Liver (tissue), 3 donors: Measurements from ENCODE around the gene IWS1.

Experiments used
- CTCF ChIP-seq: fragments of 150-350 bp; IDR thresholded peaks from 2 replicates; pipeline ENCODE4 v1.5.1; 2017; ENCODE audit warnings: improper control_type of control experiment, low read depth, low read length; ENCODE audit not compliant: missing input control
- FOXA1 ChIP-seq: IDR thresholded peaks from 2 replicates; pipeline ENCODE4 v1.6.1; 2016; ENCODE audit warnings: antibody characterized with exemption
- GABPA ChIP-seq, 2 donors: IDR thresholded peaks in 1 of 2; conservative IDR thresholded peaks in 1 of 2; 2 replicates each; pipeline ENCODE4 v1.6.1; 2016; ENCODE audit warnings: antibody characterized with exemption in 2 of 2, mild to moderate bottlenecking in 1 of 2, moderate library complexity in 1 of 2
- HNF4A ChIP-seq, 2 donors: conservative IDR thresholded peaks; 2 replicates each; pipeline ENCODE4 v1.6.1; 2016; ENCODE audit warnings: antibody characterized with exemption in 2 of 2, mild to moderate bottlenecking in 2 of 2
- HNF4G ChIP-seq: IDR thresholded peaks from 2 replicates; pipeline ENCODE4 v1.6.1; 2016; ENCODE audit warnings: antibody characterized with exemption
- NR2F2 ChIP-seq: IDR thresholded peaks from 2 replicates; pipeline ENCODE4 v1.6.1; 2016; ENCODE audit warnings: antibody characterized with exemption
- RAD21 ChIP-seq, 2 donors: IDR thresholded peaks; 2 replicates each; pipeline ENCODE4 v1.6.1; 2016; ENCODE audit warnings: antibody characterized with exemption in 2 of 2, mild to moderate bottlenecking in 2 of 2
- REST ChIP-seq: IDR thresholded peaks from 2 replicates; pipeline ENCODE4 v1.6.1; 2016; ENCODE audit warnings: antibody characterized with exemption, mild to moderate bottlenecking
- RXRA ChIP-seq, 2 donors: IDR thresholded peaks; 2 replicates each; pipeline ENCODE4 v1.6.1; 2017 to 2018; ENCODE audit warnings: antibody characterized with exemption in 2 of 2, mild to moderate bottlenecking in 1 of 2
- SP1 ChIP-seq: IDR thresholded peaks from 2 replicates; pipeline ENCODE4 v1.6.1; 2018; ENCODE audit warnings: antibody characterized with exemption, mild to moderate bottlenecking
- YY1 ChIP-seq: IDR thresholded peaks from 2 replicates; pipeline ENCODE4 v1.6.1; 2016; ENCODE audit warnings: antibody characterized with exemption, mild to moderate bottlenecking
- ZBTB33 ChIP-seq: IDR thresholded peaks from 2 replicates; pipeline ENCODE4 v1.6.1; 2016; ENCODE audit warnings: antibody characterized with exemption
- TF ChIP-seq, protein P1 (sequence below): IDR thresholded peaks from 2 replicates; pipeline ENCODE4 v1.6.1; 2016; ENCODE audit warnings: antibody characterized with exemption
- TF ChIP-seq, protein P2 (sequence below): IDR thresholded peaks from 2 replicates; pipeline ENCODE4 v1.6.1; 2016; ENCODE audit warnings: antibody characterized with exemption
- donor health status: healthy.
- donor health status: healthy.

GRCh38 chr2:127510073-127510472 lies 16.2 kb downstream of the IWS1 start:
- TF ChIP-seq CTCF (no peak), RAD21 (IDR thresholded peaks at IDR 0.05) (no peak), REST (no peak), ZBTB33 (no peak), FOXA1 (no peak), RXRA (IDR thresholded peaks at IDR 0.05) (no peak), HNF4G (no peak), NR2F2 (no peak), SP1 (no peak), HNF4A (conservative IDR thresholded peaks at IDR 0.05) (no peak), GABPA (IDR thresholded peaks at IDR 0.05 in 1 of 2, conservative IDR thresholded peaks at IDR 0.05 in 1 of 2) (no peak), YY1 (no peak)
- TF ChIP-seq, protein P1, sequence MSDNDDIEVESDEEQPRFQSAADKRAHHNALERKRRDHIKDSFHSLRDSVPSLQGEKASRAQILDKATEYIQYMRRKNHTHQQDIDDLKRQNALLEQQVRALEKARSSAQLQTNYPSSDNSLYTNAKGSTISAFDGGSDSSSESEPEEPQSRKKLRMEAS: no peak
- TF ChIP-seq, protein P2, sequence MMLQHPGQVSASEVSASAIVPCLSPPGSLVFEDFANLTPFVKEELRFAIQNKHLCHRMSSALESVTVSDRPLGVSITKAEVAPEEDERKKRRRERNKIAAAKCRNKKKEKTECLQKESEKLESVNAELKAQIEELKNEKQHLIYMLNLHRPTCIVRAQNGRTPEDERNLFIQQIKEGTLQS: no peak
